Suprapubic skin (tissue), 4 donors: ENCODE data around the gene HDDC3.

Source experiments
- EP300 ChIP-seq: sonication (generic); formaldehyde crosslinking; IDR thresholded peaks from one replicate; pipeline ENCODE4 v1.6.1; 2017; ENCODE audit warnings: antibody characterized with exemption
- POLR2A ChIP-seq, 2 donors: fragments of 450-650 bp; IDR thresholded peaks; one replicate each; pipeline ENCODE4 v1.6.1; 2017; ENCODE audit warnings: antibody characterized with exemption in 2 of 2, mild to moderate bottlenecking in 2 of 2, moderate library complexity in 2 of 2
- POLR2AphosphoS5 ChIP-seq, 3 donors: sonication (generic); formaldehyde crosslinking; IDR thresholded peaks; one replicate each; pipeline ENCODE4 v1.6.1; 2017; ENCODE audit warnings: antibody characterized with exemption in 3 of 3
- TF ChIP-seq, protein P1 (sequence below), 2 donors: fragments of 200-600 bp in 1 of 2; fragments of 450-650 bp in 1 of 2; sonication (generic) in 1 of 2; IDR thresholded peaks; one replicate each; pipeline ENCODE4 v1.5.1; 2016 to 2019; ENCODE audit warnings: antibody characterized with exemption in 2 of 2, mild to moderate bottlenecking in 1 of 2, moderate library complexity in 1 of 2

- TF ChIP-seq, protein P1, sequence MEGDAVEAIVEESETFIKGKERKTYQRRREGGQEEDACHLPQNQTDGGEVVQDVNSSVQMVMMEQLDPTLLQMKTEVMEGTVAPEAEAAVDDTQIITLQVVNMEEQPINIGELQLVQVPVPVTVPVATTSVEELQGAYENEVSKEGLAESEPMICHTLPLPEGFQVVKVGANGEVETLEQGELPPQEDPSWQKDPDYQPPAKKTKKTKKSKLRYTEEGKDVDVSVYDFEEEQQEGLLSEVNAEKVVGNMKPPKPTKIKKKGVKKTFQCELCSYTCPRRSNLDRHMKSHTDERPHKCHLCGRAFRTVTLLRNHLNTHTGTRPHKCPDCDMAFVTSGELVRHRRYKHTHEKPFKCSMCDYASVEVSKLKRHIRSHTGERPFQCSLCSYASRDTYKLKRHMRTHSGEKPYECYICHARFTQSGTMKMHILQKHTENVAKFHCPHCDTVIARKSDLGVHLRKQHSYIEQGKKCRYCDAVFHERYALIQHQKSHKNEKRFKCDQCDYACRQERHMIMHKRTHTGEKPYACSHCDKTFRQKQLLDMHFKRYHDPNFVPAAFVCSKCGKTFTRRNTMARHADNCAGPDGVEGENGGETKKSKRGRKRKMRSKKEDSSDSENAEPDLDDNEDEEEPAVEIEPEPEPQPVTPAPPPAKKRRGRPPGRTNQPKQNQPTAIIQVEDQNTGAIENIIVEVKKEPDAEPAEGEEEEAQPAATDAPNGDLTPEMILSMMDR (IDR thresholded peaks at IDR 0.05), result no peak
- TF ChIP-seq EP300 (no peak), POLR2AphosphoS5 (IDR thresholded peaks at IDR 0.05) (no peak), POLR2A (IDR thresholded peaks at IDR 0.05) (no peak)
Measured at GRCh38 chr15:90901175-90902039, 30.9 kb downstream of the HDDC3 start.
